AG04450 (cell line): Measurements from ENCODE around the gene PRR16. TPM values are rescaled to one million over a fixed set of nuclear protein-coding genes. Genes with fewer than 3 reads are reported as not detected.

Source experiments
- CTCF ChIA-PET: fragments of 300-600, 350-600 bp; formaldehyde crosslinking; extraction: SDS; loops from one replicate; lab custom pipeline; 2022; ENCODE audit warnings: antibody characterized with exemption, inconsistent platforms; lab: Charles Lee
- POLR2A ChIA-PET: fragments of 350-600 bp; formaldehyde crosslinking; extraction: SDS; loops from one replicate; lab custom pipeline; 2021; ENCODE audit warnings: antibody characterized with exemption, inconsistent platforms; lab: Yijun Ruan, JAX
- DNase-seq: peaks from one replicate; pipeline ENCODE4 v3.0.0-alpha.2; 2011; ENCODE audit warnings: low read depth, low spot score
- H3K27ac ChIP-seq: one replicate; pipeline ENCODE4 v1.5.1; 2012; ENCODE audit warnings: low read depth, low read length, control low read depth
- H3K27me3 ChIP-seq: one replicate; pipeline ENCODE4 v1.6.0; 2012; ENCODE audit warnings: low read length; ENCODE audit not compliant: control insufficient read depth, insufficient read depth
- H3K4me3 ChIP-seq: 2 replicates; pipeline ENCODE4 v1.5.1; 2011; ENCODE audit warnings: mild to moderate bottlenecking, low read depth, low read length, control low read depth
- H3K9me3 ChIP-seq: 2 replicates; pipeline ENCODE4 v1.5.1; 2012; ENCODE audit warnings: low read length; ENCODE audit not compliant: control insufficient read depth, insufficient read depth
- polyA plus RNA-seq: library from polyadenylated mRNA; depleted of rRNA; stranded (reverse); fragments of >200 nt; gene quantifications from 2 replicates; pipeline ENCODE4 v1.2.3, GENCODE V29; 2011
- TF ChIP-seq, protein P1 (sequence below): IDR thresholded peaks from 2 replicates; pipeline ENCODE4 v1.5.1; 2011; ENCODE audit warnings: low read depth, low read length, control low read depth, inconsistent platforms

PRR16 gene
- polyA plus RNA-seq, 1 experiment, result 26.8 TPM

DNA sequence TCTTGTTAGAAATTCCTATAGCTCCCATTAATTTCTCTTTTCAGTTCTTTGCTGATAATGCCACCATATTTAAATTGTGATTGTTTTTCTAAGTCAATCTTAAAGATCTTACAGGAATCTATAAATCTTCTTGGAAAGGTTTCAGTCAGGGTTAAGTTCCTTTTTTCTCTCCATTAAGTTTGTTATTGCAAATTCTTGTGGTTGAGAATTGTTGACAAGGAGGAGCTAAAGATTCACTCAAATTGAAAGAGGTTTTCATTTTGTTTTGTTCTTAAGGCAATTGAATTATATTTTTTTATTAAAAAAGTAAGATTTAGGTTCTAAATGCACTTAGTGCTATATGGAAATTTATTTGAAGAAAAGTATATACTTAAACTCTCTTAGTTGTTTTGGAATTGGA is 213.4 kb downstream of the PRR16 start:
- no peaks in the 10 kb centered on the region for H3K9me3 ChIP-seq
- no peak overlapping the region for H3K27ac ChIP-seq
- H3K27me3 ChIP-seq, result no peaks in the 10 kb centered on the region
- no peak overlapping the region for H3K4me3 ChIP-seq
- POLR2A ChIA-PET, result interaction anchor here (0.7 to 1.0 kb wide), 2 partner anchors 19 to 102 kb away, joined by 3 read pairs; no protein-coding TSS in a partner anchor
- TF ChIP-seq, protein P1, sequence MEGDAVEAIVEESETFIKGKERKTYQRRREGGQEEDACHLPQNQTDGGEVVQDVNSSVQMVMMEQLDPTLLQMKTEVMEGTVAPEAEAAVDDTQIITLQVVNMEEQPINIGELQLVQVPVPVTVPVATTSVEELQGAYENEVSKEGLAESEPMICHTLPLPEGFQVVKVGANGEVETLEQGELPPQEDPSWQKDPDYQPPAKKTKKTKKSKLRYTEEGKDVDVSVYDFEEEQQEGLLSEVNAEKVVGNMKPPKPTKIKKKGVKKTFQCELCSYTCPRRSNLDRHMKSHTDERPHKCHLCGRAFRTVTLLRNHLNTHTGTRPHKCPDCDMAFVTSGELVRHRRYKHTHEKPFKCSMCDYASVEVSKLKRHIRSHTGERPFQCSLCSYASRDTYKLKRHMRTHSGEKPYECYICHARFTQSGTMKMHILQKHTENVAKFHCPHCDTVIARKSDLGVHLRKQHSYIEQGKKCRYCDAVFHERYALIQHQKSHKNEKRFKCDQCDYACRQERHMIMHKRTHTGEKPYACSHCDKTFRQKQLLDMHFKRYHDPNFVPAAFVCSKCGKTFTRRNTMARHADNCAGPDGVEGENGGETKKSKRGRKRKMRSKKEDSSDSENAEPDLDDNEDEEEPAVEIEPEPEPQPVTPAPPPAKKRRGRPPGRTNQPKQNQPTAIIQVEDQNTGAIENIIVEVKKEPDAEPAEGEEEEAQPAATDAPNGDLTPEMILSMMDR, result no peak
- DNase-seq, result no peak
- CTCF ChIA-PET, result no interaction called here

DNA sequence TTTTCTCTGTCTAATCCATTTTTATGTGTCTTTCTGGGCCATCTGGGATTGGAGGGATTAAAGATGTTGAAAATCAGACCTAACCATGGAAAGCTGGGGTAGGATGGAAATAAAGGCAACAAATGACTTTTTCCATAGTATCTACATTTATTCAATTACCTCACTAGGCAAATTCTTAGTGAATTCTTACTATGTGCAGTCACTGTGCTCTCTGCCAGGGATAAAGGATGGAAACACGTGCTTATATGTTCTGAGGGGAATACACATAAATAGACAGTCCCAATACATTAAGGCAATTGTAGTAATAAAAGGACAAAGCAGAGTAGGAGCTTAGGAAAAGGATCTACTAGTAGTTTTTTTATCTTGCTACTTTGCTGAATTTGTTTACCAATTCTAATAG is 214.2 kb downstream of the PRR16 start:
- peak; percentile 11 for DNase-seq
- CTCF ChIA-PET, result interaction anchor here (0.6 kb wide), 1 partner anchor 1302 kb away, joined by 3 read pairs; no protein-coding TSS in a partner anchor

DNA sequence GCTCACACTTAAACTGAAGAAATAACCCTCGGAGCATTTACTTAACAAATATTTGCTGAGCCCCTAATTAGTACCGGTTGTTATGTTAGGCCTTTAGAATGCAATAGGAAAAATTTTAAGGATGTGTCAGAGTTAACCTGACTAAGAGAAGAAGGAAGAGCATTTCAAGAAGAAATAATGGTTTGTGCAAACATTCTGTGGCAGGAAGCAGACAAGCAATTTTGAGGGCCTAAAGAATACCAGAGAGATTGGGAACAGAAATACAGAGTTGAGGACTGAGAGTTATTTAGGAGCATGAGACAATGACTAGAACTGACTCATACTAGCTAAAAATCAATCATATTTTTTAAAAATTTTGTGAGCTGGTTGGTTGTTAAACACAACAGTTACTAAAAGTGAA is 218.8 kb downstream of the PRR16 start:
- H3K4me3 ChIP-seq, result no peak overlapping the region
- POLR2A ChIA-PET, result no interaction called here

More for the DNA sequence above, 214.2 kb downstream of the PRR16 start:
- Histone ChIP-seq H3K4me3 (no peak overlapping the region), H3K27me3 (no peaks in the 10 kb centered on the region), H3K27ac (no peak overlapping the region), H3K9me3 (no peaks in the 10 kb centered on the region)
- POLR2A ChIA-PET, result interaction anchor here (1.0 kb wide), 1 partner anchor 101 kb away, joined by 3 read pairs; no protein-coding TSS in a partner anchor
- TF ChIP-seq, protein P1, result no peak

DNA sequence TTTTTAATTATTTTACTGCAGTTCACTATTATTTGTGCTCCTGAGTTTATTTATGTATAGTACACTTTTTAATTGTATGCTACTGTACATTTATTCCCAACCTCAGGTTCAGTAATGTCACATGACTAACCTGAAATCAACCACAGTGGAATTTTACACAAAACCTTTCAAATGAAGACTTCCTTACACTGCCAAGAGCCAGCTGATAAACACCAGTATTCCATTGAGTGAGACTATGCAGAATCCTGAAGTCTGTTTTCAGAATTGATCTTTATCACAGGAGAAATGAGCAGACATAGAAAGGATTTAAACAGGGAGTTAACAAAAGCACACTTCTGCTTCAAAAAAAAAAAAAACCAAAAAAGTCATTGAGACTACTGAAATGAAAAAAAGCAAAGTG is 219.5 kb downstream of the PRR16 start:
- TF ChIP-seq, protein P1, result no peak
- Histone ChIP-seq H3K27me3 (no peaks in the 10 kb centered on the region), H3K4me3 (no peak overlapping the region), H3K9me3 (no peaks in the 10 kb centered on the region), H3K27ac (no peak overlapping the region)
- ChIA-PET POLR2A (no interaction called here), CTCF (interaction anchor here (0.7 kb wide), 1 partner anchor 63 kb away, joined by 3 read pairs; no protein-coding TSS in a partner anchor)
- no peak for DNase-seq

More for the DNA sequence above, 218.8 kb downstream of the PRR16 start:
- no peak overlapping the region for H3K27ac ChIP-seq
- no peaks in the 10 kb centered on the region for H3K9me3 ChIP-seq
- DNase-seq, result no peak
- TF ChIP-seq, protein P1, result no peak
- no peaks in the 10 kb centered on the region for H3K27me3 ChIP-seq
- CTCF ChIA-PET, result no interaction called here

DNA sequence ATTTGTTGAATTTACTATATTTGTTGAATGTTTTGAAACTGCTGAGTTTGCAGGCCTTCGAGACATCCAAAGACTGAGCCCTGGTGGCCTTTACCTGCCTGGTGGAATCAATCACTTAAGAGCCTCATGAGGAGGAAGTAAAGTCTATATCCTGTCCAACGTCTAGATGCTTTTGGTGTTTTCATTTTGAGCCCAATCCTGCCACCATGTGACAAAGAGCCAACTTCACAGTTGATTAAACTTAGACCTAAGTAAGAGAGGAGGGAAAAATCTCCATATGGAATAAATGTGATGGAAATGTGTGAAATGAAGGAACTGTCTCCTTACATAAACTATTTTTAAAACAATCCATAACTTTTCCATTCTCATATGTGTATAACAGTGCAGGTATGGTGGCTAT is 220.1 kb downstream of the PRR16 start:
- Histone ChIP-seq H3K4me3 (no peak overlapping the region), H3K27ac (no peak overlapping the region), H3K27me3 (no peaks in the 10 kb centered on the region), H3K9me3 (no peaks in the 10 kb centered on the region)
- TF ChIP-seq, protein P1, result 0 out of 2 replicates have a peak, but pooled peaks have one; percentile 11
- no peak for DNase-seq
- ChIA-PET CTCF (interaction anchor here (0.7 kb wide), 1 partner anchor 62 kb away, joined by 3 read pairs; no protein-coding TSS in a partner anchor), POLR2A (no interaction called here)
